HepG2 (cell line): Measurements from ENCODE around the gene SMLR1. TPM values are rescaled to one million over a fixed set of nuclear protein-coding genes. Genes with fewer than 3 reads are reported as not detected.

Experiments
- ATF3 ChIP-seq: sonication (generic); formaldehyde crosslinking; IDR thresholded peaks from 2 replicates; pipeline ENCODE4 v1.4.0; 2020; ENCODE audit warnings: missing genetic modification reagents
- DMTF1 ChIP-seq: sonication (generic); formaldehyde crosslinking; IDR thresholded peaks from 2 replicates; pipeline ENCODE4 v1.4.0; 2020; ENCODE audit warnings: mild to moderate bottlenecking, missing genetic modification reagents
- HDAC2 ChIP-seq: sonication (generic); formaldehyde crosslinking; IDR thresholded peaks from 2 replicates; pipeline ENCODE4 v1.4.0; 2020; ENCODE audit warnings: missing genetic modification reagents
- MED1 ChIP-seq: sonication (generic); formaldehyde crosslinking; IDR thresholded peaks from 2 replicates; pipeline ENCODE4 v1.4.0; 2020; ENCODE audit warnings: missing genetic modification reagents
- MEIS1 ChIP-seq: sonication (generic); formaldehyde crosslinking; IDR thresholded peaks from 2 replicates; pipeline ENCODE4 v1.9.0; 2021; ENCODE audit warnings: mild to moderate bottlenecking, missing genetic modification reagents, moderate library complexity, borderline replicate concordance
- MTA1 ChIP-seq: sonication (generic); formaldehyde crosslinking; IDR thresholded peaks from 2 replicates; pipeline ENCODE4 v1.4.0; 2020; ENCODE audit warnings: missing genetic modification reagents, mild to moderate bottlenecking, borderline replicate concordance
- MXD4 ChIP-seq: IDR thresholded peaks from 2 replicates; pipeline ENCODE4 v1.6.1; 2016; ENCODE audit warnings: mild to moderate bottlenecking, missing biosample characterization, missing genetic modification reagents
- MXI1 ChIP-seq: IDR thresholded peaks from 3 replicates; pipeline ENCODE4 v1.6.1; 2012; ENCODE audit warnings: low read depth, low read length, inconsistent platforms, borderline replicate concordance
- RBM39 ChIP-seq: fragments of 200-400 bp; formaldehyde crosslinking; IDR thresholded peaks from one replicate; pipeline ENCODE4 v1.6.1; 2018; ENCODE audit warnings: antibody characterized with exemption, mild to moderate bottlenecking, low read depth, low read length; ENCODE audit not compliant: poor library complexity, severe bottlenecking
- SOX13 ChIP-seq, 3 experiments: fragments of 450-650 bp in 1 of 3; sonication (generic) in 1 of 3; formaldehyde crosslinking in 1 of 3; IDR thresholded peaks in 2 of 3; conservative IDR thresholded peaks in 1 of 3; 2 replicates each; pipeline versions ENCODE4 v1.5.0 to v1.6.1; 2016 to 2020; ENCODE audit warnings: antibody characterized with exemption in 1 of 3, mild to moderate bottlenecking in 1 of 3, missing compliant biosample characterization in 1 of 3, missing genetic modification reagents in 1 of 3, moderate library complexity in 1 of 3
- THAP7 ChIP-seq: sonication (generic); formaldehyde crosslinking; IDR thresholded peaks from 2 replicates; pipeline ENCODE4 v1.8.1; 2023; ENCODE audit warnings: mild to moderate bottlenecking, missing genetic modification reagents
- ZBTB14 ChIP-seq: sonication (generic); formaldehyde crosslinking; IDR thresholded peaks from 2 replicates; pipeline ENCODE4 v1.4.0; 2020; ENCODE audit warnings: missing genetic modification reagents
- ZBTB38 ChIP-seq: sonication (generic); formaldehyde crosslinking; IDR thresholded peaks from 2 replicates; pipeline ENCODE4 v1.5.1; 2020; ENCODE audit warnings: mild to moderate bottlenecking, missing genetic modification reagents
- ZNF263 ChIP-seq: sonication (generic); formaldehyde crosslinking; IDR thresholded peaks from 2 replicates; pipeline ENCODE4 v1.4.0; 2020; ENCODE audit warnings: missing genetic modification reagents
- ZNF460 ChIP-seq: sonication (generic); formaldehyde crosslinking; IDR thresholded peaks from 2 replicates; pipeline ENCODE4 v1.5.1; 2020; ENCODE audit warnings: missing genetic modification reagents, mild to moderate bottlenecking, borderline replicate concordance
- ZNF737 ChIP-seq: sonication (generic); formaldehyde crosslinking; IDR thresholded peaks from 2 replicates; pipeline ENCODE4 v1.5.0; 2020; ENCODE audit warnings: missing genetic modification reagents, mild to moderate bottlenecking, borderline replicate concordance
- polyA plus RNA-seq, 8 experiments: library from polyadenylated mRNA; depleted of rRNA in 3 of 8; stranded (reverse) in 7 of 8; unstranded in 1 of 8; fragments of >200 nt; fragmentation: Illumina TruSeq in 4 of 8; extraction: Trizol in 4 of 8; gene quantifications; 2 replicates each; pipeline versions ENCODE4 v1.2.1 to v1.2.3, GENCODE V29; 2011 to 2016; ENCODE audit warnings: low read depth in 4 of 8, missing spikeins in 1 of 8, mixed read lengths in 1 of 8; ENCODE audit not compliant: insufficient read depth in 1 of 8
- total RNA-seq, 5 experiments: library from RNA; depleted of rRNA; stranded (reverse); fragments of >200 nt; fragmentation: Illumina TruSeq; extraction: Trizol; gene quantifications; 2 replicates each; pipeline ENCODE4 v1.2.3, GENCODE V29; 2016; ENCODE audit warnings: low read depth in 1 of 5
- TF ChIP-seq, protein P1 (sequence below): sonication (generic); formaldehyde crosslinking; IDR thresholded peaks from 2 replicates; pipeline ENCODE4 v1.5.0; 2020; ENCODE audit warnings: missing genetic modification reagents
- TF ChIP-seq, protein P2 (sequence below): IDR thresholded peaks from 2 replicates; pipeline ENCODE4 v1.6.1; 2016
- TF ChIP-seq, protein P3 (sequence below): sonication (generic); formaldehyde crosslinking; IDR thresholded peaks from 2 replicates; pipeline ENCODE4 v1.8.1; 2023; ENCODE audit warnings: mild to moderate bottlenecking, moderate library complexity, missing genetic modification reagents

SMLR1 gene
- total and polyA plus RNA-seq, 2 of the 13 experiments (the other 11 are each of a cell fraction or from before 2014, with no cell fraction given): 41.8 to 104 TPM

DNA sequence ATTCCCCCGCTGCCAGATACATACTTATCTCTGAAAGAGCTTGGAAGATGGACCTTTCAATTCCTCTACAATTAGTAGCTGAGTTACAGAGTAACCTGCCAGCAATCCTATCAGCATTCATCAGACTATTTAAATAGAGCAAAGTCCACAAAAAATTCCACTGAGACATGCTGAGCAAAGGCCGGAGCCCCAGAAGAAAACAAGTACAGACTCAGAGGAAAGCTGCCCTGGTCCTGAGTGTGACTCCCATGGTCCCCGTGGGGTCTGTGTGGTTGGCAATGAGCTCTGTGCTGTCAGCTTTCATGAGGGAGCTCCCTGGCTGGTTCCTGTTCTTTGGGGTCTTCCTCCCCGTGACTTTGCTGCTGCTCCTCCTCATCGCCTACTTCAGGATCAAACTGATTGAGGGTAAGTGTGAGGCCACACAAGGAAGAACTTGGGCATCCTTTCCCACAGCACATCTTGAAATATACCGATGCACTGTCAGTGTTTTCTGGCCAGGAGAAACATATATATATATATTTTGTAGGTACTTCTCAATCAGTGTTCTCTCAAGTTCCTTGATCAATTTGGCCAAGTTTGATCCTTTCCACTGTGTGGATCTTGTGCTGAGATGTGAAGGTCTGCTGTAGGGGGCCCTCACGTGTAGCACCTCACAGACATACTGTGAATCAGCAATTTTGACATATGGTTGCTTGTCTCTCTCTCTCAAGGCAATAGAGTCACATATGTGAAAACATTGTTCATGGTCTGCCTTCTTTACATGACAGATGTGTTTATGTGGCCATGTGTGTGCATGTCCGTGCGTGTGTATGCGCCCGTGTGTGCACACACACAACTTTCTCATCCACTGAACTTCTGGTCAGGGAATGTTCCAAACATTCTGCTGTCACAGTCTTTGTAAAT lies at the start of gene SMLR1 (continued):
- TF ChIP-seq ZNF737 (CRISPR knock-in tag) (no peak), MED1 (peak; percentile 92), MXI1 (peak; percentile 24; the same call in 1 of the 3 replicates), ZNF263 (CRISPR knock-in tag) (no peak), MEIS1 (CRISPR knock-in tag) (peak; percentile 63; the same call in 1 of the 2 replicates), RBM39 (no peak), ZBTB14 (CRISPR knock-in tag) (no peak), ATF3 (CRISPR knock-in tag) (no peak), SOX13 (IDR thresholded peaks at IDR 0.05) (peak; percentile 27; the same call in 1 of the 2 replicates), SOX13 (CRISPR knock-in tag; conservative IDR thresholded peaks at IDR 0.05 in 1 of 2, IDR thresholded peaks at IDR 0.05 in 1 of 2) (peak in 1 of 2 experiments; percentile 93; a peak in 2 of 4 replicates), HDAC2 (peak; percentile 86), ZNF460 (CRISPR knock-in tag) (no peak), THAP7 (CRISPR knock-in tag) (no peak), ZBTB38 (CRISPR knock-in tag) (peak; percentile 53; the same call in 1 of the 2 replicates), DMTF1 (CRISPR knock-in tag) (no peak), MXD4 (CRISPR knock-in tag) (no peak; the same call in 1 of the 2 replicates), MTA1 (CRISPR knock-in tag) (peak; percentile 65; the same call in 1 of the 2 replicates)
- TF ChIP-seq, protein P1, sequence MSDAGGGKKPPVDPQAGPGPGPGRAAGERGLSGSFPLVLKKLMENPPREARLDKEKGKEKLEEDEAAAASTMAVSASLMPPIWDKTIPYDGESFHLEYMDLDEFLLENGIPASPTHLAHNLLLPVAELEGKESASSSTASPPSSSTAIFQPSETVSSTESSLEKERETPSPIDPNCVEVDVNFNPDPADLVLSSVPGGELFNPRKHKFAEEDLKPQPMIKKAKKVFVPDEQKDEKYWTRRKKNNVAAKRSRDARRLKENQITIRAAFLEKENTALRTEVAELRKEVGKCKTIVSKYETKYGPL (CRISPR knock-in tag): 0 out of 2 replicates have a peak, but pooled peaks have one; percentile 48
- TF ChIP-seq, protein P2, sequence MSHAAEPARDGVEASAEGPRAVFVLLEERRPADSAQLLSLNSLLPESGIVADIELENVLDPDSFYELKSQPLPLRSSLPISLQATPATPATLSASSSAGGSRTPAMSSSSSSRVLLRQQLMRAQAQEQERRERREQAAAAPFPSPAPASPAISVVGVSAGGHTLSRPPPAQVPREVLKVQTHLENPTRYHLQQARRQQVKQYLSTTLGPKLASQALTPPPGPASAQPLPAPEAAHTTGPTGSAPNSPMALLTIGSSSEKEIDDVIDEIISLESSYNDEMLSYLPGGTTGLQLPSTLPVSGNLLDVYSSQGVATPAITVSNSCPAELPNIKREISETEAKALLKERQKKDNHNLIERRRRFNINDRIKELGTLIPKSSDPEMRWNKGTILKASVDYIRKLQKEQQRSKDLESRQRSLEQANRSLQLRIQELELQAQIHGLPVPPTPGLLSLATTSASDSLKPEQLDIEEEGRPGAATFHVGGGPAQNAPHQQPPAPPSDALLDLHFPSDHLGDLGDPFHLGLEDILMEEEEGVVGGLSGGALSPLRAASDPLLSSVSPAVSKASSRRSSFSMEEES (CRISPR knock-in tag): peak; percentile 66
- TF ChIP-seq, protein P3, sequence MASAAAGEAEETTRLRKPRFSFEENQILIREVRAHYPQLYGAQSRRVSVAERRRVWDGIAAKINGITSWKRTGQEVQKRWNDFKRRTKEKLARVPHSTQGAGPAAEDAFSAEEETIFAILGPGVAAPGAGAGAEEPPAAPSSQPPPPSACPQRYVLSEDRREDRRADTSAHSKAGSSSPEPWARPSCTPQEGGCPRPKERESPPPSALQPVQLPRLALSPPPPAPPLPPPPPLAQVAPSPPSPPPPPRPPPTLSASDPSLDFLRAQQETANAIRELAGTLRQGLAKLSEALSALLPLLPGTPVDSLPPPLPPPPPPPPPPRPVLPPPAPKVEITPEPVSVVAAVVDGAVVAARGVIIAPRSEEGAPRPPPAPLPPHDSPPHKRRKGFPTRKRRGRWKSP (CRISPR knock-in tag): peak; percentile 13; the same call in 1 of the 2 replicates
